Neural cell (in vitro differentiated cells): ENCODE results near the gene THAP12. TPM values are rescaled to one million over a fixed set of nuclear protein-coding genes. Genes with fewer than 3 reads are reported as not detected.

Experiments used
- H2AFZ ChIP-seq: fragments of 200-600, 300-800 bp; sonication (generic), shearing (Covaris generic); 2 replicates; pipeline ENCODE4 v1.6.0; 2014; ENCODE audit warnings: low read depth, mild to moderate bottlenecking, antibody characterized with exemption, low read length, moderate library complexity
- H3F3A ChIP-seq: fragments of 200-600 bp; shearing (Covaris generic); 2 replicates; pipeline ENCODE4 v1.6.1; 2016; ENCODE audit warnings: mild to moderate bottlenecking, moderate library complexity, mixed read lengths, antibody characterized with exemption, low read length; ENCODE audit not compliant: insufficient read depth, poor library complexity, severe bottlenecking
- H3K27ac ChIP-seq: fragments of 200-600, 300-800 bp; sonication (generic), shearing (Covaris generic); 2 replicates; pipeline ENCODE4 v1.5.1; 2014; ENCODE audit warnings: mild to moderate bottlenecking, low read length, moderate library complexity
- H3K27me3 ChIP-seq: fragments of 300-800, 200-600 bp; sonication (generic), shearing (Covaris generic); 2 replicates; pipeline ENCODE4 v1.6.0; 2014; ENCODE audit warnings: mild to moderate bottlenecking, low read depth, low read length, moderate library complexity; ENCODE audit not compliant: insufficient read depth
- H3K36me3 ChIP-seq: fragments of 300-800, 200-600 bp; sonication (generic), shearing (Covaris generic); 2 replicates; pipeline ENCODE4 v1.5.1; 2014; ENCODE audit warnings: mild to moderate bottlenecking, antibody characterized with exemption, low read length, moderate library complexity; ENCODE audit not compliant: insufficient read depth
- H3K4me2 ChIP-seq: fragments of 300-800, 200-600 bp; sonication (generic), shearing (Covaris generic); 2 replicates; pipeline ENCODE4 v1.6.0; 2014; ENCODE audit warnings: mild to moderate bottlenecking, low read length
- H3K4me3 ChIP-seq: fragments of 300-800, 200-600 bp; sonication (generic), shearing (Covaris generic); 2 replicates; pipeline ENCODE4 v1.5.1; 2014; ENCODE audit warnings: mild to moderate bottlenecking, low read length, moderate library complexity
- H3K79me2 ChIP-seq: fragments of 200-600 bp; shearing (Covaris generic); replicated peaks from 2 replicates; pipeline ENCODE4 v1.6.0; 2014; ENCODE audit warnings: mild to moderate bottlenecking, low read length, moderate library complexity; ENCODE audit not compliant: insufficient read depth
- H3K9ac ChIP-seq: fragments of 300-800, 200-600 bp; sonication (generic), shearing (Covaris generic); 2 replicates; pipeline ENCODE4 v1.6.1; 2016; ENCODE audit warnings: mild to moderate bottlenecking, low read length, mixed read lengths
- H3K9me2 ChIP-seq: fragments of 200-600 bp; shearing (Covaris generic); 2 replicates; pipeline ENCODE4 v1.6.1; 2016; ENCODE audit warnings: mild to moderate bottlenecking, low read length, mixed read lengths; ENCODE audit not compliant: insufficient read depth
- H3K9me3 ChIP-seq: fragments of 200-600, 300-800 bp; sonication (generic), shearing (Covaris generic); 2 replicates; pipeline ENCODE4 v1.6.1; 2016; ENCODE audit warnings: mild to moderate bottlenecking, mixed run types, low read length, moderate library complexity, mixed read lengths
- H4K20me1 ChIP-seq: fragments of 200-600 bp; shearing (Covaris generic); 2 replicates; pipeline ENCODE4 v1.6.1; 2016; ENCODE audit warnings: mild to moderate bottlenecking, mixed run types; ENCODE audit not compliant: insufficient read depth
- EP300 ChIP-seq: fragments of 450-650 bp; conservative IDR thresholded peaks from 2 replicates; pipeline ENCODE4 v1.6.1; 2014; ENCODE audit warnings: antibody characterized with exemption, mild to moderate bottlenecking, moderate library complexity; ENCODE audit not compliant: poor library complexity, severe bottlenecking
- EZH2 ChIP-seq: fragments of 200-600, 300-800 bp; shearing (Covaris generic), sonication (generic); IDR thresholded peaks from 2 replicates; pipeline ENCODE4 v1.6.1; 2014; ENCODE audit warnings: antibody characterized with exemption, low read length, borderline replicate concordance, mild to moderate bottlenecking; ENCODE audit not compliant: insufficient read depth, poor library complexity, severe bottlenecking
- MXI1 ChIP-seq: fragments of 450-650 bp; conservative IDR thresholded peaks from 2 replicates; pipeline ENCODE4 v1.6.1; 2014; ENCODE audit warnings: antibody characterized with exemption, mild to moderate bottlenecking; ENCODE audit not compliant: poor library complexity, severe bottlenecking
- POLR2AphosphoS5 ChIP-seq: IDR thresholded peaks from 2 replicates; pipeline ENCODE4 v1.6.1; 2012
- RAD21 ChIP-seq: fragments of 450-650 bp; conservative IDR thresholded peaks from 2 replicates; pipeline ENCODE4 v1.6.1; 2014; ENCODE audit warnings: antibody characterized with exemption, mild to moderate bottlenecking, moderate library complexity
- SMC3 ChIP-seq: fragments of 450-650 bp; conservative IDR thresholded peaks from 2 replicates; pipeline ENCODE4 v1.6.1; 2014; ENCODE audit warnings: antibody characterized with exemption, mild to moderate bottlenecking, moderate library complexity; ENCODE audit not compliant: poor library complexity
- TAF1 ChIP-seq: IDR thresholded peaks from 2 replicates; pipeline ENCODE4 v1.6.1; 2012; ENCODE audit warnings: low read depth
- polyA plus RNA-seq: library from polyadenylated mRNA; depleted of rRNA; stranded (reverse); fragments of >200 nt; gene quantifications from 2 replicates; pipeline ENCODE4 v1.2.3, GENCODE V29; 2014
- TF ChIP-seq, protein P1 (sequence below): IDR thresholded peaks from 2 replicates; pipeline ENCODE4 v1.6.1; 2012; ENCODE audit warnings: borderline replicate concordance
- TF ChIP-seq, protein P2 (sequence below): fragments of 450-650 bp; IDR thresholded peaks from 2 replicates; pipeline ENCODE4 v1.5.1; 2014; ENCODE audit warnings: antibody characterized with exemption, mild to moderate bottlenecking, moderate library complexity; ENCODE audit not compliant: poor library complexity, severe bottlenecking

Gene THAP12
- polyA plus RNA-seq, 1 donor from 2014 or later, result 110 TPM

DNA sequence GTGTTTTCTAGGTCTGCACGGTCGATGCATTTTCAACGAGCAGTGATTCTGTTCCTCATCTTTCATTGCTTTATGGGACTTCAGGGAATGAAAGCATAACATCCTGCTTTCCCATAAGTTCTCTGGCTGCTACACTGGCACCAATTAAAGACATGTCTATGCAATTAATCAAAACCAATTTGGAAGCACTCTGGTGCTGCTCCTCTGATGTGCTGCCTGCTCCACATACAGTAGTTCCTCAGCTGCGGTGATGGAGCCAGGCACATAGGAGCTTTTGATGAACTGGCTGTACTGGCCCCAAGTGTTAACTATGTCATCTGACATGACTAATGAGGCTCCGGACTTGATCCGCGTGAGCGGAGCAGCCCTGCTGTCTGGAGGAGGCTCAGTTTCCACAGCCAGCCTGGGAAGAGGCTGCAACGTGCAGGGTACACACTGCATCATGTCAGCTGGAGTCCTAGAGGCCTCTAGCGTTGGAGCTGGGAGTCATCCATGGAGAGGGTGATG lies 30.0 kb upstream of the THAP12 start:
- H3K79me2 ChIP-seq, result no peaks in the 10 kb centered on the region
- no peak for TF ChIP-seq EZH2
- TF ChIP-seq TAF1, result no peak
- TF ChIP-seq, protein P1, sequence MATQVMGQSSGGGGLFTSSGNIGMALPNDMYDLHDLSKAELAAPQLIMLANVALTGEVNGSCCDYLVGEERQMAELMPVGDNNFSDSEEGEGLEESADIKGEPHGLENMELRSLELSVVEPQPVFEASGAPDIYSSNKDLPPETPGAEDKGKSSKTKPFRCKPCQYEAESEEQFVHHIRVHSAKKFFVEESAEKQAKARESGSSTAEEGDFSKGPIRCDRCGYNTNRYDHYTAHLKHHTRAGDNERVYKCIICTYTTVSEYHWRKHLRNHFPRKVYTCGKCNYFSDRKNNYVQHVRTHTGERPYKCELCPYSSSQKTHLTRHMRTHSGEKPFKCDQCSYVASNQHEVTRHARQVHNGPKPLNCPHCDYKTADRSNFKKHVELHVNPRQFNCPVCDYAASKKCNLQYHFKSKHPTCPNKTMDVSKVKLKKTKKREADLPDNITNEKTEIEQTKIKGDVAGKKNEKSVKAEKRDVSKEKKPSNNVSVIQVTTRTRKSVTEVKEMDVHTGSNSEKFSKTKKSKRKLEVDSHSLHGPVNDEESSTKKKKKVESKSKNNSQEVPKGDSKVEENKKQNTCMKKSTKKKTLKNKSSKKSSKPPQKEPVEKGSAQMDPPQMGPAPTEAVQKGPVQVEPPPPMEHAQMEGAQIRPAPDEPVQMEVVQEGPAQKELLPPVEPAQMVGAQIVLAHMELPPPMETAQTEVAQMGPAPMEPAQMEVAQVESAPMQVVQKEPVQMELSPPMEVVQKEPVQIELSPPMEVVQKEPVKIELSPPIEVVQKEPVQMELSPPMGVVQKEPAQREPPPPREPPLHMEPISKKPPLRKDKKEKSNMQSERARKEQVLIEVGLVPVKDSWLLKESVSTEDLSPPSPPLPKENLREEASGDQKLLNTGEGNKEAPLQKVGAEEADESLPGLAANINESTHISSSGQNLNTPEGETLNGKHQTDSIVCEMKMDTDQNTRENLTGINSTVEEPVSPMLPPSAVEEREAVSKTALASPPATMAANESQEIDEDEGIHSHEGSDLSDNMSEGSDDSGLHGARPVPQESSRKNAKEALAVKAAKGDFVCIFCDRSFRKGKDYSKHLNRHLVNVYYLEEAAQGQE, result no peak
- TF ChIP-seq MXI1, result no peak
- no peak overlapping the region for H3K4me3 ChIP-seq
- no peak overlapping the region for H3K9ac ChIP-seq
- H2AFZ ChIP-seq, result no peak overlapping the region
- H3K36me3 ChIP-seq, result no peaks in the 10 kb centered on the region
- H3K9me2 ChIP-seq, result no peaks in the 10 kb centered on the region
- no peak overlapping the region for H3K4me2 ChIP-seq
- no peak overlapping the region for H3K27ac ChIP-seq
- H4K20me1 ChIP-seq, result no peaks in the 10 kb centered on the region
- H3K9me3 ChIP-seq, result no peaks in the 10 kb centered on the region
- H3K27me3 ChIP-seq, result no peaks in the 10 kb centered on the region
- H3F3A ChIP-seq, result no peaks in the 10 kb centered on the region

DNA sequence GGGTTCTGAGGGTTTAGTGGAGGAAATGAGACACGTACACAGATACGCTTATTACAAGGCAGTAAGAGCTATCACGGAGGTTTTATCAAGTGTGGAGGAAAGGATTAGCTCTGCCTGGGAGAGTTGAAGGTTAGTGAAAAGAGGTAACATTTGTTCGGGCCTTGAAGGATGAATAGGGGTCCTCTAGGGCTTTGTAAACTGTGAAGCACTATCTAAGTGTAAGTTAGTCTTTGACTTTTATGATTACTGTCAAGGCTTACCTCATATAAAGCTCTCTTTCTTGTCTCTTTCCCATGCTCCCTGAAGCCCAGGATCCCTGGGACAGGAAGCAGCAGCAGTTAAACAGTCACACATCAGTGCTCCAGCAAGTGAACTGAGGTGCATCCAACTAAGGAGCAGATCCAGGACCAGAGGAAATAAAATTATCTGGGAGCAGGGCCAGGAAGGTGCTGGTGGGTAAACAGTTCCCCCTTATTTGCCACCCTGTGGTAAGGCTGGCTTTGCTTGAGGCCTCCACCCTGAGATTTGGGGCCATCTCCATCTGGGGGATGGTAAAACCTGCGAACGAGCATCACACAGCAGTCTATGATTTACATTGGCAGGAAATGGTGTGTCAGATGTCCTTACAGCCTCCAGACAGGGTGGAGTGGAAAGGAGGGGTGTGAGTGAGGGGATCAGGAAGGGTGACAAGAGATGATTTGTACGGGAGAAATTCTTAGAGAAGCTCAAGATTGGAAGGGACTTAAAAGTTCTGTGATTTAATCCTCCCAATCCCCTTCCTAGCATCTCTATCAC lies 27.4 kb upstream of the THAP12 start:
- H3K4me2 ChIP-seq, result no peak overlapping the region
- no peaks in the 10 kb centered on the region for H3K36me3 ChIP-seq
- H3K9ac ChIP-seq, result no peak overlapping the region
- H3K4me3 ChIP-seq, result no peak overlapping the region
- H3K27me3 ChIP-seq, result no peaks in the 10 kb centered on the region
- H2AFZ ChIP-seq, result no peak overlapping the region
- H3K27ac ChIP-seq, result no peak overlapping the region
- no peaks in the 10 kb centered on the region for H3K79me2 ChIP-seq
- H3K9me2 ChIP-seq, result no peaks in the 10 kb centered on the region
- H3F3A ChIP-seq, result no peaks in the 10 kb centered on the region
- H4K20me1 ChIP-seq, result no peaks in the 10 kb centered on the region
- TF ChIP-seq RAD21, result no peak
- TF ChIP-seq EP300, result no peak
- no peak for TF ChIP-seq MXI1
- TF ChIP-seq EZH2, result no peak
- TF ChIP-seq TAF1, result no peak
- TF ChIP-seq, protein P2, sequence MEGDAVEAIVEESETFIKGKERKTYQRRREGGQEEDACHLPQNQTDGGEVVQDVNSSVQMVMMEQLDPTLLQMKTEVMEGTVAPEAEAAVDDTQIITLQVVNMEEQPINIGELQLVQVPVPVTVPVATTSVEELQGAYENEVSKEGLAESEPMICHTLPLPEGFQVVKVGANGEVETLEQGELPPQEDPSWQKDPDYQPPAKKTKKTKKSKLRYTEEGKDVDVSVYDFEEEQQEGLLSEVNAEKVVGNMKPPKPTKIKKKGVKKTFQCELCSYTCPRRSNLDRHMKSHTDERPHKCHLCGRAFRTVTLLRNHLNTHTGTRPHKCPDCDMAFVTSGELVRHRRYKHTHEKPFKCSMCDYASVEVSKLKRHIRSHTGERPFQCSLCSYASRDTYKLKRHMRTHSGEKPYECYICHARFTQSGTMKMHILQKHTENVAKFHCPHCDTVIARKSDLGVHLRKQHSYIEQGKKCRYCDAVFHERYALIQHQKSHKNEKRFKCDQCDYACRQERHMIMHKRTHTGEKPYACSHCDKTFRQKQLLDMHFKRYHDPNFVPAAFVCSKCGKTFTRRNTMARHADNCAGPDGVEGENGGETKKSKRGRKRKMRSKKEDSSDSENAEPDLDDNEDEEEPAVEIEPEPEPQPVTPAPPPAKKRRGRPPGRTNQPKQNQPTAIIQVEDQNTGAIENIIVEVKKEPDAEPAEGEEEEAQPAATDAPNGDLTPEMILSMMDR, result no peak
- TF ChIP-seq, protein P1, result no peak
- no peak for TF ChIP-seq POLR2AphosphoS5
- no peak for TF ChIP-seq SMC3
- H3K9me3 ChIP-seq, result no peaks in the 10 kb centered on the region
